Transverse colon (tissue), 4 donors: ENCODE data around the gene MCF2L2.

ENCODE experiments used
- POLR2A ChIP-seq: fragments of 450-650 bp; IDR thresholded peaks from one replicate; pipeline ENCODE4 v1.6.1; 2016; ENCODE audit warnings: antibody characterized with exemption, mild to moderate bottlenecking, moderate library complexity
- POLR2AphosphoS5 ChIP-seq, 3 donors: sonication (generic); formaldehyde crosslinking; IDR thresholded peaks; one replicate each; pipeline ENCODE4 v1.6.1; 2016; ENCODE audit warnings: antibody characterized with exemption in 3 of 3
- TF ChIP-seq, protein P1 (sequence below), 5 experiments: fragments of 200-600 bp in 3 of 5; fragments of 450-650 bp in 2 of 5; sonication (generic) in 3 of 5; IDR thresholded peaks; 1 replicate in 2 of 5; 2 replicates in 3 of 5; pipeline ENCODE4 v1.5.1; 2016 to 2017; ENCODE audit warnings: antibody characterized with exemption in 5 of 5, inconsistent platforms in 3 of 5, mild to moderate bottlenecking in 2 of 5, moderate library complexity in 1 of 5

DNA sequence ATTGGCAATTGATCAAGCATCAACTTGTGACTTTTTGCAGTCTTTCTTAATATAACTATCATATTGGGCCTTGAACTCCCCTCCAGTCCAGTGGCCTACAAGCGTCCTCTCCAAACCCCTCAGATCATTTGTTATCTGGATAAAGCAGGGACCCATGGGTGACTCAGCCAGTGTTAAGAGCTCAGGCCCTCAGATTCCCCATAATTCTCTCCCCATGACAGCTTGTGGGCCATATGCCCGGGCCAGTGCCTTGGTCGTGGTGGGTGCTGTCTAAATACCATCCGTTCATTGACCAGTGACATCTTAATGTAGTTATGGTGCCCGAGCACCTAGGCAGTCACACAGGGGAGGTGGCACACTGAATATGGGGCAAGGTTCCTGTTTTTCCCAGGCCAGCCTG lies 18.1 kb downstream of the MCF2L2 start:
- TF ChIP-seq, protein P1, sequence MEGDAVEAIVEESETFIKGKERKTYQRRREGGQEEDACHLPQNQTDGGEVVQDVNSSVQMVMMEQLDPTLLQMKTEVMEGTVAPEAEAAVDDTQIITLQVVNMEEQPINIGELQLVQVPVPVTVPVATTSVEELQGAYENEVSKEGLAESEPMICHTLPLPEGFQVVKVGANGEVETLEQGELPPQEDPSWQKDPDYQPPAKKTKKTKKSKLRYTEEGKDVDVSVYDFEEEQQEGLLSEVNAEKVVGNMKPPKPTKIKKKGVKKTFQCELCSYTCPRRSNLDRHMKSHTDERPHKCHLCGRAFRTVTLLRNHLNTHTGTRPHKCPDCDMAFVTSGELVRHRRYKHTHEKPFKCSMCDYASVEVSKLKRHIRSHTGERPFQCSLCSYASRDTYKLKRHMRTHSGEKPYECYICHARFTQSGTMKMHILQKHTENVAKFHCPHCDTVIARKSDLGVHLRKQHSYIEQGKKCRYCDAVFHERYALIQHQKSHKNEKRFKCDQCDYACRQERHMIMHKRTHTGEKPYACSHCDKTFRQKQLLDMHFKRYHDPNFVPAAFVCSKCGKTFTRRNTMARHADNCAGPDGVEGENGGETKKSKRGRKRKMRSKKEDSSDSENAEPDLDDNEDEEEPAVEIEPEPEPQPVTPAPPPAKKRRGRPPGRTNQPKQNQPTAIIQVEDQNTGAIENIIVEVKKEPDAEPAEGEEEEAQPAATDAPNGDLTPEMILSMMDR (IDR thresholded peaks at IDR 0.05) = no peak
- TF ChIP-seq POLR2A (no peak), POLR2AphosphoS5 (IDR thresholded peaks at IDR 0.05) (no peak)
